Ureter (tissue), 1 donor: Measurements from ENCODE around the gene PCDH1. TPM values are rescaled to one million over a fixed set of nuclear protein-coding genes. Genes with fewer than 3 reads are reported as not detected.
"Not testable (repeated sequence)": the region's sequence is repeated elsewhere in the genome, so short reads cannot be mapped to it uniquely, and the experiment has no call there.

Experiments
- DNase-seq: peaks from one replicate; pipeline ENCODE4 v3.0.0-alpha.2; 2020; ENCODE audit warnings: low spot score
- total RNA-seq: library from RNA; stranded (reverse); gene quantifications from one replicate; pipeline ENCODE4 v1.2.4, GENCODE V29; 2023
- donor health status: DM: yes; HTN: yes; CAD: no.

The PCDH1 gene
- total RNA-seq: 127 TPM

DNA sequence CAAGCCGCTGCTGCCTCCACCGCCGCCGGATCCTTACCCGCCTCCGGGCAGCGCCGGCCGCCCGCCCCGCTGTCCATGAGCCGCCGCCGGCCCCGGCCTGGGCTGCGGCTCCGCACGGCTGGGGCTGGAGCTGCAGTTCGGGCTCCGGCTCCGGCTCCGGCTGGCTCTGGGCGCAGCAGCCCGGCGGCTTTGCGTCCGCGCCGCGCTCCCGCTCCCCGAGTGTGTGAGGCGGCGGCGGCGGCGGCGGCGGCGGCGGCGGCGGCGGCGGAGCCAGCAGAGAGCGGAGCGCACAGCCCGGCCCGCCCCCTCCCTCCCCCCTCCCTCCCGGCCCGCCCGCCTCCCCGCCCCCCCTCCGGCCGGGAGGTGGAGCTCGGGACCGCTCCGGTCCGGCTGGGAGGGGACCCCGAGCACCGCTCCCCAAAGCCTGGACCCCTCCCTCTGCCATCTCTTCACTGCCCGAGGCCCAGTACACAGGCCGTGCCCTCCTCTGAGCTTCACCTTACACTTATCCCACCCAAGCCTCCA, at the start of gene PCDH1:
Gene PCDH1 (minus strand): TSS at position 225 of the 525 bp plus-strand sequence. CDS start 148 bp downstream, at position 77.
- no peak for DNase-seq

DNA sequence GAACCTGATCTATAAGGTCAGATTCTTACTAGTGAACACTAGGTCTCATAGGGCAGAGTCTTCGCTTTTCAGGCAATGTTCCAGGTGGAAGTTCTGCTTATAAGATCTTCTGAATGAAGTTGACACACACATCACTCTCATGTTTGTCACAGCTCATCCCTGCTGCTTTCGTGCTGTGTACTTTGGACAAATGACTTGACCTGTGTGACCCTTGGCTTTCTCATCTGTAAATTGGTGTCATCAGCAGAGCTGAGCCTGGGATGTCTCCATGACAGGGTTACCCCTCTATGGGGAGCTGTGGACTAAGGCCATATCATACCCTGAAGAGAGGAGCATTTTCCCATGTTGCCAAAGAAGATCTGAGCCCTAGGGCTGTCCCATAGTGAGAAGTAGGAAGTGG, 48.2 kb upstream of the PCDH1 start:
- no peak for DNase-seq

DNA sequence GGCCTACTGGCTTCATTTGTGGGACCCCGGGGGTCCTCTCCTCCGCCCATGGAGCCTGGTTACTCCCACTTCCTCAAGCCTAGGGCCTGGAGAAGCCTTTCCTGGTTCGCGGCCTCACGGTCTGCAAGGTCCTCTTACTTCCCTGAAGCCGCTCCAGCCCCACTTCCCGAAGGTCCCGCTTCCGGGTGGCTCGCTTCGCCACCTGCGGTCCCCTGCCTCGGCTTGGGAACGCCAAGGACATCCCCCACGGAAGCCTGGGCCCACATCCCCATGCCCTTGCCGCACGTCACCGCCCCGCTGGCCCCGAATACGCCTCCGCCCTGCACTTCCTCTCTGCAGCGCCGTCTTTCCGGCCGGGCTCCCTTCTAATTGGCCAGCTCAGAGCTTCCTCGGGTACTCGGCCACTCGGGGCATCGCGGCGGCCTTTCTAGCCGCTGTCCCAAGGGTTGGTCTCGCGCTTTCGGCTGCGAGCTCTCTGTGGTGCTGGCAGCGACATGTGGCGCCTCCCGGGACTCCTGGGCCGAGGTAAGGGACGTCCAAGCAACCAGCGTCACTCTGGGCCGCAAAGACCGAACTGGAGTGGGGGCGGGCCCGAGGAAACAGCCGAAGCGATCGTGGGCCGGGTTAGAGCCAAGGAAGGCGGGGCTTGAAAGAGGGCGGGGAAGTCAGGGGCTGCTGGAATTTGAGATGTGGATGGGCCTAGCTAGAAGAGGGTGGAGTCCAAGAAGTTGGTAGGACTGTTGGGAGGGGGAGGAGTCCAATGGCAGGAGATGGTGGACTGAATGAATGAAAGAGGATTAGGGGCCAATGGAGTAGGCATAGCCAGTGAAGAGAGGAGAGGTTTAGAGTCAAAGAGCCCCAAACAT, 45.5 kb upstream of the PCDH1 start, which contains the start of gene DELE1:
Gene DELE1 (plus strand): TSS at position 424 of the 866 bp plus-strand sequence. CDS start 71 bp downstream, at position 495.
- DNase-seq: peak; percentile 96

DNA sequence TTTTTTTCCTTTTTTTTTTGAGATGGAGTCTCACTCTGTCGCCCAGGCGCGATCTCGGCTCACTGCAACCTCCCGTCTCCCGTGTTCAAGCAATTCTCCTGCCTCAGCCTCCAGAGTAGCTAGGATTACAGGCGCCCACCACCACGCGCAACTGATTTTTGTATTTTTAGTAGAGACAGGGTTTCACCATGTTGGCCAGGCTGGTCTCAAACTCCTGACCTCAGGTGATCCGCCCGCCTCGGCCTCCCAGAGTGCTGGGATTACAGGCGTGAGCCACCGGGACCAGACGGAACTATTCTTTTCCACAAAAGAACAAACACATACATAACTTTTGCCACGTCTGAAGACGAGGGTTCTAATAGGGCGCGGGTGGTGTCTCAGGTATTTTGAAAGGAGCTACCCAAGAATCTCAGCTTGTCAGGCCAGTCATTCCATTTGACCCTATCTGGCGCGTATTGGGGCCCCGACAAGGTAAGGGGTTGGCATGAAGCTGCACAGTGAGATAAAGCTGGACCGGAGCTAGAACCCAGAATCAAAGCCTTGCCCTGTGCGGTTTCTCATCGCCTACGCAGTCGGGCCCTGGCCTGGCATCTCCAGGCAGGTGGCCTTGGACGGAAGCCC, 44.7 kb upstream of the PCDH1 start:
- not testable (repeated sequence) for DNase-seq

DNA sequence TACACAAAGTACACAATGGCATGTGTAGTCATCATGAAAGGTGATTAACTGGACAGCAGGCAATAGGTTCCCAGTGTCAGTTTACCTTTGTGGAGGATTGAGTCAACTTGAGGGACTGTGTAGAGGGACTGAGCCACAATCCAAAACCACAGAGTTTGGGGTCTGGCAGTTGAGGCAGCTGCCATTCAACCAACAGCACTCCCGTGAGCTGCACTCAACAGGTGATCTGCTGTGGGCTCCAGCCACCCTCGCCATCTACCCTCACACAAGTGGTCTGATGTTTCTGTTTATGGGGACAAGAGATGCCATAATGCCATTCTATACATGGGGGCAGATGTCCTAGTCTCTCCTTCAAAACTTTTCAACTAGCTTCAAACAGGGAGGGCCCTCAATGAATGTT, 42.6 kb upstream of the PCDH1 start:
- no peak for DNase-seq

DNA sequence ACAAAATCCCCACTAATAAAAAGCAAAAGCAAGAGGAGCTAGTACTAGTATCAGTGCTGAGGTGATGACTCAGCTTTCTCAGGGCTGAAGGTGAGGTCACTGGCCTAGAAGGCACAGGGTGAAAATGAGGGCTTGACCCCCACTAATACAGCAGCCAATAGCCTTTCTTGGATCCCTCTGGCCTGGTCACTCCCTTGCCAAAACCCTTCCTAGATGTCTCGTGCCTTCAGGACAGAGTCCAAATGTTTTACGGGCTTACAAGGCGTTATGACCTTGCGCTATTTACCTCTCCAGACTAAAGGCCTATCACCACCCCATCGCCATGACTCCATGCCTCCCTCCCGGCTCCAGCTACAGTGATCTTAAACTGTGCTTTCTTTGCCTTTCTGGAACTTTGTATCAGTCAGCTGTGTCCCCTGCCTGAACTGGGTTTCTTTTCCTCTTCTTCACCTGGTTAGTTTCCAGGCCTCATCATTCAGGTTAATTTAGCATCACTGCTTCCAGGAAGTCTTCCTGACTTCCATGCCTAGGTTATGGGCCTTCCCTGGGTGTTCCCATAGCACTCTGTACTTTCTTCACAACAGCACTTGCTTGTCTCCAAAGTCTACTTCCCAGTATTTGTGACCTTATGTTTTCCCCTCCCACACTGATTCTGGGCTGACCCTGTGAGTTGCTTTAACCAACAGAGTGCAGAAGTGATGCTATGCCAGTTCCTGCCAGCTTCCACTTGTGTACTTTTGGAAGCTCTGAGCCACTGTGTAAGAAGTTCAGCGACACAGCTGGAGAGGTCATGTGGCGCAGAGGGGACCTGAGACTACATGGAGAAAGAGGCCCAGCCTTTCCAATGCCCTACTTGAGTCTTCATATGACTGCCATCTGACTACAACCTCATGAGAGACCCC, 41.3 kb upstream of the PCDH1 start:
- DNase-seq: no peak

DNA sequence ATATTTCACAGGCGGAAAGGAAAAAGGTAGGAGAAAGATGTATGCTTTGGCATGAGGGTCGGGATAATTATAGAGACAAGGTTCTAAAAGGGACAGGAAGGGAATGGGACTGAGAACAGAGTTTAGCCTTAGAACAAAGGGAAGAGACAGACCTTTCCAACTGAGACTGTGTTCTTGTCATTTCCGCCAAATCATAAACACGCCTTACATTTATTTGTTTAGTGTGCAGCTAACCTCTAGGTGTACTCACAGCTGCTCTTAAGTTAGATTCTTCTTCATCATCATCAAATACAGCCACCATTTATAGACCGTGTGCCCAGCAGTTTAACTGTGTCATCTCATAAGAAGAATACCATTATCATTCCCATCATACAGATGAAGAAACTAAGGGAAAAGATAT, 39.5 kb upstream of the PCDH1 start:
- DNase-seq: no peak

DNA sequence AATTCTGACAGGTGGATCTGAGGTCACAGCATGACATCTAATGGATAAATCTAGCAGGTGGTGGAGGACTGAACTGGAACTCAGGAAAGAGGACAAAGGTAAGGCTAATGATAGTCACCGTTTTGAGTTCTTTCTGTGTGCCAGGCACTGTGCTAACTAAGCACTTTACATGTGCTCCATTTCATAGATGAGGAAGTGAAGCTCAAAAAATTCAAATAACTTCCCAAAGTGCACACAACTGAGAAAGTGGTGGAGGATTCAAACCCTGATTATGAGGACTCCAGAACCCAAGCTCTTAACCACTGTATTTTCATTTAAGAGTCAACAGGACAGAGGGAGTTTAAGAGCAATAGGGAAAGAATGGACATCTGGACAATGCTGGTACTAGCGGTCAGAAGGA, 38.3 kb upstream of the PCDH1 start:
- DNase-seq: no peak

DNA sequence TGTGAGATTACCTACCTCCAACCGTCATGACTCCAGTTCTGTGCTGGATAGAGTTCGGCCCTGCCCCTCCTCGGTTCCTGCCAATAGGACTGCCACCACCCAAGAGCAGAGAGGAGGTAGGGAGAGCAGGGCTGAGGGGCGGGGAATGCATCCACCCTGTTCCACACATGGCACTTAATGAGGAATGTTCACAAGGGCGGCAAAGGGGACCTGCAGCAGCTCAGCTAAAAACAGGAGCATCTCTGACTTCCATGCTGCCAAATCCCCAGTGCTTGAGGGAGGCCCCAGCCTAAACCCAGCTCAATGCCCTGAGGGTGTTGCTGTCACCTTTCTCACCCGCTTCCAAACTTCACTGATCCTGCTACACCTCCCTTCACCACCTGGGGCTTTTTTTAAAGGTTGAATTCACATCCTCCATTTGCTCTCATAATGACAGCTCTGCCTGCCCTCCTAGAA, 37.7 kb upstream of the PCDH1 start:
- DNase-seq: no peak

DNA sequence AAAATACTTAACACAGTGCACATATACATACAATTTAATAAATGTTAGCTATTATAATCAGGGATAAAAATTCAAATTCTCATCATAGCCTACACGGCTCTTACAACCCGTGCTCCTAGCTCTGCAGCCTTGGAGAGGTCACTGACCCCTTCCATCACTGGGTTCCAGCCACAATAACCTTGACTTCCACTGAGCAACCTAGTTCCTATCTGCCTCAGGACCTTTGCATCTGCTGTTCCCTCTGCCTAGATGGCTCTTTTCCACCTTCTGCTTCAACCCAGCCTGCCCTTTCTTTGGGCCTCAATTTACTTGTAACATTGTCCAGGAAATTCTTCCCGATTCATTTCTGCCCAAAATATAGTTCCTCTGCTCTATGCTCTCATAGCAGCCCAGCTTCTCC, 36.6 kb upstream of the PCDH1 start:
- DNase-seq: no peak

DNA sequence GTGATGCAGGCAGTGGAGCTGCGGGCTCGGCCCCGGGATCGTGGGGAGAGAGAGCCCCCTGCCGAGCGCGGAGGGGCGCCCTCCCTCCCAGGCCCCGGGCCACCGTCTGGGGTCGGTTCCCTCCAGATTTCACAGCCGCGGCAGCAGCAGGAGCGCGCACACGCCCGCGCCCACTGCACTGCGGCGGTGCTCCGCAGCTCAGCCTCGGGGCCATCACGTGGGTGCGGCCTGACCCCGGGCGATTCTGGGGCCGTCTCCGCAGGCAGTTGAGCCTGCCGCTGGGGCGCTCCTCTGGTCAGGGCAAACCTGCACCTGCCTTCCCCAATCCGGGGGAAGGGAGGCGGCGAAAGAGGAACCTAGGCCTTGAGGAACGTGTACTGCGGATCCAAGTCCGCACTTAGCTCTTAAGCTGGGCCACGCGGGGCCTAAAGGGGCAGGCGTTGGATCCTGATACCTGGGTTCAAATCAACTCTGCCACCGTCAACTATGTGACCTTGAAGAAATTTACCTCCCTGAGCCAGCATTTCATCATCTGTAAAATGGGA, 36.1 kb upstream of the PCDH1 start:
- DNase-seq: peak; percentile 50

DNA sequence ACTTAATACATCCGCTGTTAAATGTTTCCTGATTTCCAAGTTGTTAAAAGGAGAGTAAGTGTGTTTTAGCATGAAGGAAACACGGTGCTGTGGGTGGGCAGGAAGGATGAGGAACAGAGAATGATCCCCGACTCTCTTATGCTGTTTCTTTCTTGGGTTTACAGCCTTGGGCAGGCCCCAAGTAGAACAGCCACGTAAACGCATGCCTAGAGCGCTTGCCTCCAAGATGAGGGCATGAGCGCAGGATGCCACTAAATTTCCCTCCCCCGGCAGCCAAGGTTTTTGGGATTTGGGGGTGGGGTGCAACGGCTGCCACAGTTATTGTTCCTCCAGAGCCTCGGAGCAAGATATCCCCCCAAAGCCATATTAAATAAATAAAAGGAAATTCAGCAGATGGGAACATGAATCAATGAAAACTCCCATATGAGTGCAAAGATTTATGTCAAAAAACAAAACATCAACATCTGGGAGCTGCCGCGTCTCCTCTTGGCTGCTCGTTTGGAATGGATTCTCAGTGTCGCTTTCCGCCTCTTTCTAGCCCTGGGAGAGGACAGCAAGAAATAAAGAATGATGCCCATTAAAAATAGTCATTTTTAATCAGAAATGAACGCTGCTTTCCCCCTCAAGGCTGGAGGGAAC, 35.5 kb upstream of the PCDH1 start:
- DNase-seq: no peak

DNA sequence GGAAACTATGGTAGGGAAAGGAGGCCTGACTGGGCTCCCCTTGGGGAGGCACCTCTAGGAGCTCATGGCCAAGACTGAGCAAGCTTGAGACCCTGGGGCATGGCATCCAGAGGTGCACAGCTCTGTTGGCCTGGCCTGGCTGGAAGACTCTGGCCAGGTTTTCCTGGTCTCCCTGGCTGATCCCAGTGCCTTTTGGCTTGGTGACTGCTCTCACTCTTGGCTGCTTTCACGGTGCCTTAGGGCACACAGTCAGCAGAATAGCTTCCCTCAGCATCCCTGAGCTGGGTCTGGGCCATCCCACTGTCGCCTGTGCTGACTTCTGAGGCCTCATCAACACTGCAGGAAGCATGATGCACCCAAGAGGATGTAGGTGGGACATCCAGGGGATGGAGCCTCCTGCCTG, 32.1 kb upstream of the PCDH1 start:
- DNase-seq: no peak

DNA sequence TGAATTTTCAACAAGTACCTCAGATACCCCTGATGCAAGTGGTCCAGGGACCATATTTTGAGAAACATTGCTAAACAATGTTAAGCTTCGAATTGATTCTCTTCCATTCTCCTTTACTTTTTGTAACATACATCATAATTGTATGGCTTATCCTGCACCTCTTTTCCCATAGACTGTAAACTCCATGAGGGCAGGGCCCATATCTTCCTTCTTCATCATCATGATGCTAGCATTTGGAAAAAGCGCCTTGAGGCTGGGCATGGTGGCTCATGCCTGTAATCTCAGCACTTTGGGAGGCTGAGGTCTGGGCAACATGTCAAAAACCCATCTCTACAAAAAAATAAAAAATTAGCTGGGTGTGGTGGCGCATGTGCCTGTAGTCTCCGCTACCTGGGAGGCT, 31.0 kb upstream of the PCDH1 start:
- DNase-seq: no peak

DNA sequence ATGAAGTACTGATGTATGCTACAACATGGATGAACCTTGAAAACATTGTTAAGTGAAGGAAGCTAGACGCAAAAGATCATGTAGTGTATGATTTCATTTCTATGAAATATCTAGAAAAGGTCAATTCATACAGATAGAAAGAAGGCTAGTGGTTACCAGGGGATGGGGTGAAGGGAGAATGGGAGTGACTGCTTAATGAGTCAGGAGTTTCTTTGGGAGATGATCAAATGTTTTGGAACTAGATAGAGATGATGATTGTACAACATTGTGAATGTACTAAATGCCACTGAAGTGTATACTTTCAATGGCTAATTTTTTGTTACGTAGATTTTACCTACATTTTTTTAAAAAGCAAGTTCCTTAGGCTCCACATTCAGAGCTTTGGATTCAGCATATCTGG, 30.6 kb upstream of the PCDH1 start:
- no peak for DNase-seq

DNA sequence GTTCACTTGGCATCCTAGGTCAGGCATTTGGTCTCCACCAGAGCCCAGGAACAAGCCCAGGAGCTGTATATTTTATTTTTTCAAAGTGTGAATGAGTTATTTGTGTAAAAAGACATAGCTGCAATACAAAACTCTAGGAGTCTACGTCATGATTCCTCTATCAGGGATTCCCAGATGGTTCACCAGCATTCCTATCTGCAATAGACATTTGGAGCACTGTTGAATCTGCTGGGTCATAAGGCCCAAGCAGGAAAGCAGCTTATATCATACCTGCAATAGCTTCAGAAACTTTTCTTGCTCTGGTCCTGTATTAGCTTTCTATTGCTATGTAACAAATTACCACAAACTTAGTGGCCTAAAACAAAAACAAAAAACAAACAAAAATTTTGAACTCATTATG, 28.8 kb upstream of the PCDH1 start:
- DNase-seq: no peak

DNA sequence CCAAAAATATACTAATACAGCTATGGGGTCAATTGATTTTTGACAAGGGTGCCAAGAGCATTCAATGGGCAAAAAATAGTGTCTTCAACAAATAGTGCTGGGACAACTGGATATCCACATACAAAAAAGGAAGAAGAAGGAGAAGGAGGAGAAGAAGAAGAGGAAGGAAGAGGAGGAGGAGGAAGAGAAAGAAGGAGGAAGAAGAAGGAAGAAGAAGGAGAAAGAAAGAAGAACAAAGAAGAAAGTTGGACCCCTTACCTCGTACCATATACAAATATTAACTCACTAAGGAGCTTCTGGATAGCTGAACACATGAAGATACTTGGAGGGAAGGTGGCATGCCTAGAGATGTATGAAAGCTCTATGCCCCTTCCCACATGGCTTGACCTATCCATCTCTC, 28.3 kb upstream of the PCDH1 start:
- DNase-seq: no peak

DNA sequence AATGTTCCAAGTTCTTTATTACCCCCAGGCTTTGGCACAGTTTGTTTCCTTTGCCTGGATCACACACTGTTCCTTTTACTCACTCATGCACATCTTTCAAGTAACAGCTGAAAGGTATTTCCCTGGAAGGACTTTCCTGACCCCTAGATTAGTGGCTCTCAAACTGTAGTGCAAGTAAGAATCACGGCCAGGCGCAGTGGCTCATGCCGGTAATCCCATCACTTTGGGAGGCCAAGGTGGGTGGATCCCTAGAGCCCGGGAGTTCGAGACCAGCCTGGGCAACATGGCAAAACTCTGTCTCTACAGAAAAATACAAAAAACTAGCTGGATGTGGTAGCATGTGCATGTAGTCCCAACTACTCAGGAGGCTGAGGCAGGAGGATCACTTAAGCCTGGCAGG, 26.3 kb upstream of the PCDH1 start:
- DNase-seq: no peak

DNA sequence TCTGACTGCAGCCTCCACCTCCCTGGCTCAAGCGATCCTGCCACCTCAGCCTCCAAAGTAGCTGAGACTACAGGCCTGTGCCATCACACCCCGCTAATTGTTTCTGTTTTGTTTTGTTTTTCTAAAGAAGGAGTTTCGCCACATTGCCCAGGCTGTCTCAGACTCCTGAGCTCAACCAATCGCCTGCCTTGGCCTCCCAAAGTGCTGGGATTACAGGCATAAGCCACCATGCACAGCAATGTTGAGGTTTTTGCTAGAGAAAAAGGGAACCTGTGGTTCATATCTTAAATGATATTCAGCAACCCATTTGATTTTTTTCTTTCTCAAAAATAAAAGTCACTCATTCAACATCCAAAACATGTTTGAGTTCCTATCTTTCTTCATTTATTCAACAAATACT, 25.1 kb upstream of the PCDH1 start:
- DNase-seq: no peak

DNA sequence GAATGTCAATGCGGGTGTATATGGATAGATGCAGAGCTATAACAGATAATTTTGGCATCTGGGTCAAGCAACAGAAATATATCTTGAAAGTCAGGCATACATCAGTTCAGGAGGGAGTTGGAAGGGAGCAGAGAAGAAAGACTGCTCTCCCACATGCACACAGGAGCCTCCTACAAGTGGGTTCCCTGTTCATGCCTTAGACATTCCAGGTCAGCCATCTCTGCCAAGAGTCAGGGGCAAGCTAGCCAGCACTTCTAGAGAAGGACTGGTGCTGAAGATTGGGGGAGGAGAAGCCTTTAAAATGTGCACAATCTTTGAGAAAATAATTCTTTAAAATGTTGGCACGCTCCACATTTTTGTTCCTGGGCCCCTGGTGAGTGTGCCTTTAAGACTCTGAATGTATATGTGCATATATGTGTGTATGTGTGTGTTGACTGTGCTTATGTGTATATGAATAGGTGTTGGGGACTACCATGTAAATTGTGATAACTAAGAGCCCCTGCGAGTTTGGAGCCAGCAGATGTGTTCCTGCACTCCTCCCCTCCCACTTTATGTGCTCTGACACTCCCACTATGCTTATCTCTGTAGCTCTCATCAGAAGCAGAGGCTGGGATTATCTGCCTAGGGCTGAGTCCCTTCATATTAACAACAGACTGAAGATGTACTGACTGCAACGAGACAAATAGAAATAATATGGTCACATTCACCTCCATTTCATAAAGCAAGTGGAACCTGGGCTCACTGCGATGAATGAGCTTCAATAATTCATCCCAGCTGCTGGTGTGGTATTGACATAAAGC, 24.0 kb upstream of the PCDH1 start:
- DNase-seq: no peak
